AG09309 (cell line): Measurements from ENCODE around the gene ASIC1.

Experiments
- DNase-seq: peaks from one replicate; pipeline ENCODE4 v3.0.0-alpha.2; 2010; ENCODE audit warnings: low read depth
- H3K4me3 ChIP-seq: 2 replicates; pipeline ENCODE4 v1.5.1; 2011; ENCODE audit warnings: mild to moderate bottlenecking, low read depth, low read length, moderate library complexity; ENCODE audit not compliant: control insufficient read depth
- TF ChIP-seq, protein P1 (sequence below): IDR thresholded peaks from 2 replicates; pipeline ENCODE4 v1.5.1; 2011; ENCODE audit warnings: mild to moderate bottlenecking, low read depth, low read length, inconsistent platforms; ENCODE audit not compliant: insufficient read depth, control insufficient read depth; ENCODE audit errors: missing control alignments

Gene ASIC1

DNA sequence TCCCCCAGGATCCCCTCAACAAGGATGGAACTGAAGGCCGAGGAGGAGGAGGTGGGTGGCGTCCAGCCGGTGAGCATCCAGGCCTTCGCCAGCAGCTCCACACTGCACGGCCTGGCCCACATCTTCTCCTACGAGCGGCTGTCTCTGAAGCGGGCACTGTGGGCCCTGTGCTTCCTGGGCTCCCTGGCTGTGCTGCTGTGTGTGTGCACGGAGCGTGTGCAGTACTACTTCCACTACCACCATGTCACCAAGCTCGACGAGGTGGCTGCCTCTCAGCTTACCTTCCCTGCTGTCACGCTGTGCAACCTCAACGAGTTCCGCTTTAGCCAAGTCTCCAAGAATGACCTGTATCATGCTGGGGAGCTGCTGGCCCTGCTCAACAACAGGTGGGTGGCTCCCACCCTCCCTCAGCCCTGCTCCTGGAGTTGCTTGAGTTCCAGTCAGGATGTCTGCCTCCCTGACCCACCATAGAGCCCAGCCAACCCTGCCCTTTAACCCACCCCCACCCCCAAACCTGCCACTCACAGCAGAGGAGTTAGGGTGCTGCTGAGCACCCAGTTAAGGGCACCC is 1.4 kb downstream of the ASIC1 start:
- H3K4me3 ChIP-seq, result no peak overlapping the region
- DNase-seq, result no peak

DNA sequence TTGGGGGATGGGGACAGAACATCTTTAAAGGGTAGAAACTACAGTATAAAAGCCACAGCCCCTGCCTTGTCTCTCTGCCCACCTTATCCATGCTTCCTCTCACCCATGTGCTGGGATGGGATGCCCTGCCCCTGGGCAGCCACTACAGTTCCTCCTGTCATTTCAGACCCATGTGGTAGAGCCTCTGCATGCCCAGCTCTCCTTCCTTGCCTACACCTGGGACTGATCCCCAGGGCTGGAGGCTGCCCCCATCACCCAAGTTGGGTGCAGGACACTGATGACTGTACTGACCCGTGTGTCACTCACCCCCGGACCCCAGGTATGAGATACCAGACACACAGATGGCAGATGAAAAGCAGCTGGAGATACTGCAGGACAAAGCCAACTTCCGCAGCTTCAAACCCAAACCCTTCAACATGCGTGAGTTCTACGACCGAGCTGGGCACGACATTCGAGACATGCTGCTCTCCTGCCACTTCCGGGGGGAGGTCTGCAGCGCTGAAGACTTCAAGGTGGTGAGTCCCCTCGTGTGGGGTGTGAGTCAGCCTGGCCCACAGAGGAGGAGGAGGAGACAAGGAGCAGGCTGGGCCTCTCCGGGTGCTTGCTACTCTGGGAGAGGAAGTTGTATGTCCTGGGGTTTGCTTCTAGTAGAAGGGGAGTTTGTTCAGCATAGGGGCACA is 2.2 kb downstream of the ASIC1 start:
- no peak overlapping the region for H3K4me3 ChIP-seq
- DNase-seq, result no peak
- TF ChIP-seq, protein P1, sequence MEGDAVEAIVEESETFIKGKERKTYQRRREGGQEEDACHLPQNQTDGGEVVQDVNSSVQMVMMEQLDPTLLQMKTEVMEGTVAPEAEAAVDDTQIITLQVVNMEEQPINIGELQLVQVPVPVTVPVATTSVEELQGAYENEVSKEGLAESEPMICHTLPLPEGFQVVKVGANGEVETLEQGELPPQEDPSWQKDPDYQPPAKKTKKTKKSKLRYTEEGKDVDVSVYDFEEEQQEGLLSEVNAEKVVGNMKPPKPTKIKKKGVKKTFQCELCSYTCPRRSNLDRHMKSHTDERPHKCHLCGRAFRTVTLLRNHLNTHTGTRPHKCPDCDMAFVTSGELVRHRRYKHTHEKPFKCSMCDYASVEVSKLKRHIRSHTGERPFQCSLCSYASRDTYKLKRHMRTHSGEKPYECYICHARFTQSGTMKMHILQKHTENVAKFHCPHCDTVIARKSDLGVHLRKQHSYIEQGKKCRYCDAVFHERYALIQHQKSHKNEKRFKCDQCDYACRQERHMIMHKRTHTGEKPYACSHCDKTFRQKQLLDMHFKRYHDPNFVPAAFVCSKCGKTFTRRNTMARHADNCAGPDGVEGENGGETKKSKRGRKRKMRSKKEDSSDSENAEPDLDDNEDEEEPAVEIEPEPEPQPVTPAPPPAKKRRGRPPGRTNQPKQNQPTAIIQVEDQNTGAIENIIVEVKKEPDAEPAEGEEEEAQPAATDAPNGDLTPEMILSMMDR, result no peak

More for the DNA sequence above, 1.4 kb downstream of the ASIC1 start:
- TF ChIP-seq, protein P1, result no peak

DNA sequence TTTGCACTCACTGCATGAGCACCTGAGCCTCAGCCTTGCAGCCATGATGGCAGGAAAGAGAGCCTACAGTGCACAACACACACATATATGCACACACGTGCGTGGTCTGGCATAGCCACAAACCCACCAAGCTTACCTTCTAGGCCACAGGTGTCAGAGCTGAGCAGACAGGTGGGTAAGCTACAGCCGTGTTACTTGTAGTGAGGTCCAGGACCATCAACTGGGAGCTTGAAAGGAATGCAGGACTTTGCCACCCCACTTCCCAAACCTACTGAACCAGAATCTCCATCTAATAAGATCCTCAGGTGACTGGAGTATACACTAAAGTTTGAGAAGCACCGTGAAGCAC is 2.7 kb downstream of the ASIC1 start:
- no peak for DNase-seq
- TF ChIP-seq, protein P1, result no peak
- no peak overlapping the region for H3K4me3 ChIP-seq

DNA sequence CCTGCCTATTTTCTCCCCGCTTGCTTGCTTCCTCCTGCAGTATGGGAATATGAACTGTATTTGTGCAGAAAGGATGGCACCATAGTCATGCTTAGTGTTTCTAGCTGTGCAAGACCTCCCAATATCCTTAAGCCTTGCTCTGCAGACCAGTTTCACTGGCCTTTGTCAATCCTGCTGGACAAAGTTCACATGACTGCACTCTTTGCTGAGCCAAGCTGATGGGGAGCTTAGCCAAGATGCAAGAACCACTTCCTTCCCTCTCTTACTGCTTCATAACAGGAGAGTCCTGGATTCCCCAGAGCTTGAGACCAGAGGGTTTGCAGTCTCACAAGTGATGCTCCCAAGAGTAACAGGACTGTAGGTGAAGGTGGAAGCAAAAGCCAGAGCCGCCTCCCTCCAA is 3.8 kb downstream of the ASIC1 start:
- H3K4me3 ChIP-seq, result no peak overlapping the region
- TF ChIP-seq, protein P1, result no peak
- no peak for DNase-seq

DNA sequence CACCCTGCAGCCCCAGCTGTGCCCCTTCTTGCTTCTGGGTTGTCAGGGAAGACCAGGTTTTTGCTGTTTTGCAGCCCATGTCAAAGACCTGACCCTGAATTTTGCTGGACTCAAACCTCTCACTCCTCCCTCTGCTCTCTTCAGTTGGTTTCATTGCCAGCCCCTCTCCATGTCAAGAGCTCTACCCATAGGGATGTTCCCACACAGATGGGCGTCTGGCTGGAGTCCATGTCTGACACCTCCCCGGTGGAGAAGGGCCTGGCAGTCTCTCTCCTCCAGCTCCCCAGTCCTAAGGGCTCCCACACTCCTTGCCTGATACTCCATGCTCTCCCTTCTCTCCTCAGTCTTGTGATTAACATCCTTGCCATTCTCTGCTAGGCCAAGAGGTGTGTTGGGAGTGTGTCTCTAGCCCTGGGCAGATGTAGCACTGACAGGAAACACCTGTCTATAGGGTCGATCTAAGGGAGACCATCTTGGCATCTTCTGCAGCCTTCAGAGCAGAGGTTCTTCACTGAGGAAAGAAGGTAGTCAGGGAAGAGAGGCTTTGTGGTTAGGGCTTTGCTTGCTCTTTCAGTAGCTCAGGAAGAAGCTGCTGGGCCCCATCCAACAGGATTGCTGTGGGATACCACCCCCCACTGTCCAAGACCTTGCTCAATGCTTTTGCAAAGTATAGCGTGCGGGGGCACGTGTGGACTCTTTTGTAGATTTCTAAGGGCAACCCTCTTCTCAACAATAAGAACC is 4.7 kb downstream of the ASIC1 start:
- TF ChIP-seq, protein P1, result no peak
- H3K4me3 ChIP-seq, result no peak overlapping the region
- DNase-seq, result no peak

DNA sequence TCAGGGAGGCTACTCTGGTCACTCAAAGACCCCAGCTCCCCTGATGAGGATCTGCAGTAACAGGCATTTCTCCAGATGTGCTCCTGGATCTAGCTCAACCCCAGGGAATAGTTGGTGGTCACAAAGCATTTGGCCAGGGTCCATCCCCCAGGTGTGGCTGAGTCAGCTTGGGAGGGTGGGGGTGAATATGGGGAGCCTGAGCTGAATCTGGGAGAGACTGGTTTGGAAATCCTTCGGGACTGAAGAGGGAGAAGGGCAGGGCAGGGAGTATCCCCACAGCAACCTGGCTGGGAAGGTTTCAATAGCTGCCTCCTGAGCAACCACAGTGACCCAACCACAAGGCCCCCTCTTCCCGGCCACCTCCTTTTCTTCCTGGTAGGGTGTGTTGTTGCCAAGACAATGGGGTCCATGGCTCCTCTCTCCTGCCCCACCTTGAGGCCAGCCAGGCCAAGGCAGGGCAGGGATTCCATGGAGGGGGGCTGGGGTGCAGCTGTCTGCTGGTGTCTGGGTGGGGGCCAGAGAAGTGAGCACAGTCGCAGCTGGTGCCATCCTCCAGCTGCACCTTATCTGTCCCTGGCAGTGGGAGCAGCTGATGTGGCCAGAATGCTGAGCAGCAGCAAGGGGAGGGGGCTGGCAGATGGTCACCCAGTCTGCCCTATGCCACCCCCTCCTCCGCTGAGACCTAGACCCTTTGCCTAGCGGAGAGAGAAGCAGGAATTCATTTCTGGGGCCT is 5.5 kb downstream of the ASIC1 start:
- H3K4me3 ChIP-seq, result no peak overlapping the region
- DNase-seq, result no peak
- TF ChIP-seq, protein P1, result no peak
